ENCODE data around the gene PDE8B. TPM values are rescaled to one million over a fixed set of nuclear protein-coding genes. Genes with fewer than 3 reads are reported as not detected.
"Not testable (repeated sequence)": the region's sequence is repeated elsewhere in the genome, so short reads cannot be mapped to it uniquely, and the experiment has no call there.

Gene PDE8B
- total RNA-seq, 1 donor from 2014 or later: 0.12 TPM

GRCh38 chr5:77427998-77428397 lies 217.5 kb downstream of the PDE8B start:
- DNase-seq (ENCODE audit: extremely low read depth, low read depth, low spot score): no peak

GRCh38 chr5:77428526-77428925 lies 218.0 kb downstream of the PDE8B start:
- DNase-seq (ENCODE audit: extremely low read depth, low read depth, low spot score): no peak

- no peak for DNase-seq (ENCODE audit: extremely low read depth, low read depth, low spot score)
Measured at GRCh38 chr5:77430726-77431125, 220.2 kb downstream of the PDE8B start.

- no peak for DNase-seq (ENCODE audit: extremely low read depth, low read depth, low spot score)
Measured at GRCh38 chr5:77431286-77431685, 220.8 kb downstream of the PDE8B start.

- DNase-seq (ENCODE audit: extremely low read depth, low read depth, low spot score): no peak
Measured at GRCh38 chr5:77431719-77432118, 221.2 kb downstream of the PDE8B start.

GRCh38 chr5:77437194-77437593 lies 226.7 kb downstream of the PDE8B start:
- DNase-seq (ENCODE audit: extremely low read depth, low read depth, low spot score): no peak

- DNase-seq (ENCODE audit: extremely low read depth, low read depth, low spot score): no peak
Measured at GRCh38 chr5:77438071-77438470, 227.6 kb downstream of the PDE8B start.

GRCh38 chr5:77443670-77444069 lies 233.2 kb downstream of the PDE8B start:
- DNase-seq (ENCODE audit: extremely low read depth, low read depth, low spot score): no peak

GRCh38 chr5:77444356-77444755 lies 233.9 kb downstream of the PDE8B start:
- DNase-seq (ENCODE audit: extremely low read depth, low read depth, low spot score): no peak

- DNase-seq (ENCODE audit: extremely low read depth, low read depth, low spot score): no peak
Measured at GRCh38 chr5:77448831-77449230, 238.4 kb downstream of the PDE8B start.

- no peak for DNase-seq (ENCODE audit: extremely low read depth, low read depth, low spot score)
Measured at GRCh38 chr5:77449277-77449676, 238.8 kb downstream of the PDE8B start.

GRCh38 chr5:77449981-77450380 lies 239.5 kb downstream of the PDE8B start:
- DNase-seq (ENCODE audit: extremely low read depth, low read depth, low spot score): no peak

- no peak for DNase-seq (ENCODE audit: extremely low read depth, low read depth, low spot score)
Measured at GRCh38 chr5:77452351-77452750, 241.9 kb downstream of the PDE8B start.

GRCh38 chr5:77454123-77454522 lies 243.6 kb downstream of the PDE8B start:
- DNase-seq (ENCODE audit: extremely low read depth, low read depth, low spot score): no peak

GRCh38 chr5:77461287-77461686 lies 250.8 kb downstream of the PDE8B start:
- no peak for DNase-seq (ENCODE audit: extremely low read depth, low read depth, low spot score)

- no peak for DNase-seq (ENCODE audit: extremely low read depth, low read depth, low spot score)
Measured at GRCh38 chr5:77463905-77464304, 253.4 kb downstream of the PDE8B start.

- DNase-seq (ENCODE audit: extremely low read depth, low read depth, low spot score): not testable (repeated sequence)
Measured at GRCh38 chr5:77468875-77469274, 258.4 kb downstream of the PDE8B start.

- DNase-seq (ENCODE audit: extremely low read depth, low read depth, low spot score): not testable (repeated sequence)
Measured at GRCh38 chr5:77475041-77475440, 264.6 kb downstream of the PDE8B start.

Other genes starting within 250 kb of the PDE8B start
- 16.4 and 17.4 TPM in 2 replicates for gene AGGF1, start 180.3 kb upstream of the PDE8B start, total RNA-seq
- gene ZBED3, start 123.4 kb upstream of the PDE8B start, total RNA-seq: 7.1 and 12.0 TPM in 2 replicates